ENCODE data around the gene DGKH. TPM values are rescaled to one million over a fixed set of nuclear protein-coding genes. Genes with fewer than 3 reads are reported as not detected.

DGKH gene
- total and polyA plus RNA-seq, 9 of the 15 experiments (the other 6 are each of a cell fraction or from before 2014, with no cell fraction given): 0.38 to 4.4 (median 3.1) TPM

DNA sequence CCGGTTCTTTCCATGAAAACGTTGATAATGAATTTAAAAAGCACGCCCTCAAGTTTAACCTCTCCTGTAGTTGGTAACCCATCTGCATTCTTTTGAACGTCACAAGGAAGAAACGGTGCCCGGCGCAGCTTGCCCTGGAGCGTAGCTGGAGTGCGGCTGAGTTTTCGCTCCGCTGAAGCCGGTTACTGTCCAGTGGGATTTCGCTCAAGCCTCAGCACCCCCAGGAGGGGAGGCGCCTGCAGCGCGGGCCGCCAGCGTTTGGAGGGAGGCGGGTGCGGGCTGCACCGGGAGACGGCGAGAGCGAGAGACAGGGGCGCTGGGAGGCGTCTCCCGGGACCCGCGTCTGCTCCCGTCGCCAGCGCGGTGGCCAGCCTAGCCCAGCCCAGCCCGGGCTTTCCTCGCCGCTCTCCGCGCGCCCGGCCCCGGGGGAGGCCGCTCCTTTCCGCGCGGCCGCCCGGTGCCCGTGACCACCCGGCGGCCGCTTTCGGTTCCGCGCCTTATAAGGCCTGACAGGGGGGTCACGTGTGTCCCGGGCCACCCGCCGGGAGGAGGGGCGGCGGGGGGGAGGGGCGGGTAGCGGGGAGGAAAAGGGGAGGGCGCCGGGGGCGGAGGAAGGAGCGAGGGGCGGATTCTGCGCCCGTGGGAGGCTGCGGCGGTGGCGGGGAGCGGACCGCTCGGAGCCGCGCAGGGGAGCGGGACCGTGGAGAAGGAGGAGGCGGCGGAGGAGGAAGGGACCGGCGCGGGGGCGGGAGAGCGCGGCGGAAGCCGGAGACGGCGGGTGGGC lies 8.3 kb upstream of the DGKH start (continued):
- TF ChIP-seq PHTF2 (CRISPR knock-in tag; IDR thresholded peaks at IDR 0.05) (no peak), ZNF764 (CRISPR knock-in tag; IDR thresholded peaks at IDR 0.05; ENCODE audit: low read depth) (no peak), MTA2 (IDR thresholded peaks at IDR 0.05; ENCODE audit: low read depth) (no peak), ZNF324 (CRISPR knock-in tag; IDR thresholded peaks at IDR 0.05) (no peak), U2AF2 (optimal IDR thresholded peaks at IDR 0.05; ENCODE audit: low read depth, low read length) (no peak), ZNF184 (CRISPR knock-in tag; IDR thresholded peaks at IDR 0.05) (no peak), HNRNPUL1 (IDR thresholded peaks at IDR 0.05; ENCODE audit: low read length) (no peak), U2AF1 (optimal IDR thresholded peaks at IDR 0.05; ENCODE audit: low read depth, low read length) (no peak), CBX8 (IDR thresholded peaks at IDR 0.05; ENCODE audit: borderline replicate concordance, extremely low read depth, low read depth, low read length, poor library complexity, severe bottlenecking) (no peak), ZNF311 (CRISPR knock-in tag; IDR thresholded peaks at IDR 0.05) (no peak), SLC30A9 (CRISPR knock-in tag; IDR thresholded peaks at IDR 0.05) (no peak), NR4A1 (CRISPR knock-in tag; IDR thresholded peaks at IDR 0.05) (no peak), NR4A1 (tag; IDR thresholded peaks at IDR 0.05) (no peak), POLR2H (tag; IDR thresholded peaks at IDR 0.05; ENCODE audit: low read depth) (peak; percentile 66), TAF9B (IDR thresholded peaks at IDR 0.05; ENCODE audit: partially characterized antibody) (no peak), STAG1 (CRISPR knock-in tag; IDR thresholded peaks at IDR 0.05; ENCODE audit: borderline replicate concordance) (no peak), ZFP36 (IDR thresholded peaks at IDR 0.05; ENCODE audit: low read depth, low read length, partially characterized antibody) (no peak)
- TF ChIP-seq, protein P1, sequence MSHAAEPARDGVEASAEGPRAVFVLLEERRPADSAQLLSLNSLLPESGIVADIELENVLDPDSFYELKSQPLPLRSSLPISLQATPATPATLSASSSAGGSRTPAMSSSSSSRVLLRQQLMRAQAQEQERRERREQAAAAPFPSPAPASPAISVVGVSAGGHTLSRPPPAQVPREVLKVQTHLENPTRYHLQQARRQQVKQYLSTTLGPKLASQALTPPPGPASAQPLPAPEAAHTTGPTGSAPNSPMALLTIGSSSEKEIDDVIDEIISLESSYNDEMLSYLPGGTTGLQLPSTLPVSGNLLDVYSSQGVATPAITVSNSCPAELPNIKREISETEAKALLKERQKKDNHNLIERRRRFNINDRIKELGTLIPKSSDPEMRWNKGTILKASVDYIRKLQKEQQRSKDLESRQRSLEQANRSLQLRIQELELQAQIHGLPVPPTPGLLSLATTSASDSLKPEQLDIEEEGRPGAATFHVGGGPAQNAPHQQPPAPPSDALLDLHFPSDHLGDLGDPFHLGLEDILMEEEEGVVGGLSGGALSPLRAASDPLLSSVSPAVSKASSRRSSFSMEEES (CRISPR knock-in tag; IDR thresholded peaks at IDR 0.05): peak; percentile 57
- TF ChIP-seq, protein P2, sequence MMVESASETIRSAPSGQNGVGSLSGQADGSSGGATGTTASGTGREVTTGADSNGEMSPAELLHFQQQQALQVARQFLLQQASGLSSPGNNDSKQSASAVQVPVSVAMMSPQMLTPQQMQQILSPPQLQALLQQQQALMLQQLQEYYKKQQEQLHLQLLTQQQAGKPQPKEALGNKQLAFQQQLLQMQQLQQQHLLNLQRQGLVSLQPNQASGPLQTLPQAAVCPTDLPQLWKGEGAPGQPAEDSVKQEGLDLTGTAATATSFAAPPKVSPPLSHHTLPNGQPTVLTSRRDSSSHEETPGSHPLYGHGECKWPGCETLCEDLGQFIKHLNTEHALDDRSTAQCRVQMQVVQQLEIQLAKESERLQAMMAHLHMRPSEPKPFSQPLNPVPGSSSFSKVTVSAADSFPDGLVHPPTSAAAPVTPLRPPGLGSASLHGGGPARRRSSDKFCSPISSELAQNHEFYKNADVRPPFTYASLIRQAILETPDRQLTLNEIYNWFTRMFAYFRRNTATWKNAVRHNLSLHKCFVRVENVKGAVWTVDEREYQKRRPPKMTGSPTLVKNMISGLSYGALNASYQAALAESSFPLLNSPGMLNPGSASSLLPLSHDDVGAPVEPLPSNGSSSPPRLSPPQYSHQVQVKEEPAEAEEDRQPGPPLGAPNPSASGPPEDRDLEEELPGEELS (CRISPR knock-in tag; IDR thresholded peaks at IDR 0.05; ENCODE audit: borderline replicate concordance): no peak
- TF ChIP-seq, protein P3, sequence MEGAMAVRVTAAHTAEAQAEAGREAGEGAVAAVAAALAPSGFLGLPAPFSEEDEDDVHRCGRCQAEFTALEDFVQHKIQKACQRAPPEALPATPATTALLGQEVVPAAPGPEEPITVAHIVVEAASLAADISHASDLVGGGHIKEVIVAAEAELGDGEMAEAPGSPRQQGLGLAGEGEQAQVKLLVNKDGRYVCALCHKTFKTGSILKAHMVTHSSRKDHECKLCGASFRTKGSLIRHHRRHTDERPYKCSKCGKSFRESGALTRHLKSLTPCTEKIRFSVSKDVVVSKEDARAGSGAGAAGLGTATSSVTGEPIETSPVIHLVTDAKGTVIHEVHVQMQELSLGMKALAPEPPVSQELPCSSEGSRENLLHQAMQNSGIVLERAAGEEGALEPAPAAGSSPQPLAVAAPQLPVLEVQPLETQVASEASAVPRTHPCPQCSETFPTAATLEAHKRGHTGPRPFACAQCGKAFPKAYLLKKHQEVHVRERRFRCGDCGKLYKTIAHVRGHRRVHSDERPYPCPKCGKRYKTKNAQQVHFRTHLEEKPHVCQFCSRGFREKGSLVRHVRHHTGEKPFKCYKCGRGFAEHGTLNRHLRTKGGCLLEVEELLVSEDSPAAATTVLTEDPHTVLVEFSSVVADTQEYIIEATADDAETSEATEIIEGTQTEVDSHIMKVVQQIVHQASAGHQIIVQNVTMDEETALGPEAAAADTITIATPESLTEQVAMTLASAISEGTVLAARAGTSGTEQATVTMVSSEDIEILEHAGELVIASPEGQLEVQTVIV (CRISPR knock-in tag; IDR thresholded peaks at IDR 0.05; ENCODE audit: borderline replicate concordance): no peak
- TF ChIP-seq, protein P4, sequence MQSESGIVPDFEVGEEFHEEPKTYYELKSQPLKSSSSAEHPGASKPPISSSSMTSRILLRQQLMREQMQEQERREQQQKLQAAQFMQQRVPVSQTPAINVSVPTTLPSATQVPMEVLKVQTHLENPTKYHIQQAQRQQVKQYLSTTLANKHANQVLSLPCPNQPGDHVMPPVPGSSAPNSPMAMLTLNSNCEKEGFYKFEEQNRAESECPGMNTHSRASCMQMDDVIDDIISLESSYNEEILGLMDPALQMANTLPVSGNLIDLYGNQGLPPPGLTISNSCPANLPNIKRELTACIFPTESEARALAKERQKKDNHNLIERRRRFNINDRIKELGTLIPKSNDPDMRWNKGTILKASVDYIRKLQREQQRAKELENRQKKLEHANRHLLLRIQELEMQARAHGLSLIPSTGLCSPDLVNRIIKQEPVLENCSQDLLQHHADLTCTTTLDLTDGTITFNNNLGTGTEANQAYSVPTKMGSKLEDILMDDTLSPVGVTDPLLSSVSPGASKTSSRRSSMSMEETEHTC (IDR thresholded peaks at IDR 0.05): peak; percentile 42; the same call in 1 of the 2 replicates

Measured in K562 (cell line).